Ishikawa (cell line): ENCODE results near the gene KBTBD12.

Experiments used
- TCF12 ChIP-seq: IDR thresholded peaks from 2 replicates; pipeline ENCODE4 v1.6.1; 2012; ENCODE audit warnings: low read depth
- YY1 ChIP-seq: IDR thresholded peaks from 2 replicates; pipeline ENCODE4 v1.6.1; 2012; ENCODE audit warnings: low read depth

DNA sequence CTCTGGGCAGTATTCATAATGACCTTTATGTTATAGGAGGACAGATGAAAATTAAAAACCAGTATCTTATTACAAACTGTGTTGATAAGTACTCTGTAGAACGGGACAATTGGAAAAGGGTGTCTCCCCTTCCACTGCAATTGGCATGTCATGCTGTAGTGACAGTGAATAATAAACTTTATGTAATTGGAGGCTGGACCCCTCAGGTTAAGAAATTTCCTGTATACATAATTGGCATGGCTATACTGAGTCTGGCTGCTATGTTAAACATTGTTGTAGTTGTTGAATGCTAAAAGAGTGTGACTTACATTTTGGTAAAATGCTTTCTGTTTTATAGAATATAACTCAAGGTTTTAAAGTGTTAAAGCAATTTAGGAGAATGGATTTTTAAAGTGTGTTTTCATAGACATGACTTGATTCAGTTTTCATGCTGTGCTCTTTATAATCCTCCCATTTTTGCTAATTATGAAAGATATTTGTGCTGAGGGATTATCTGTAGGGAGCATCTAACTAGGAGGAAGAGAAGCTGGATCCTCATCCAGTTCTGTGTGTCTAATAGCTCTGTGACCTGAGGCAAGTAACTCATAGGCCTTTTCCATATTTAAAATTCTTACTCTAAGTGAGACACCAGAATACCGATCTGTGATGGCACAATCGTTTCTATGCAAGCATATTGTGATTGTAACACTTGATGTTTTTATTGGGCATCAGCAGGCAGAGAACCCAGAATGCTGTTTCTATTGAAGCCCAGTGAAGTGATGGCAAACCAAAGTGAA, 13.0 kb downstream of the KBTBD12 start:
- no peak for TF ChIP-seq YY1
- TF ChIP-seq TCF12: no peak
